Upper lobe of left lung (tissue), 4 donors: ENCODE results near the gene PI4KB.

Source experiments
- CTCF ChIP-seq, 6 experiments: fragments of 450-650 bp in 4 of 6; fragments of 200-600 bp in 2 of 6; sonication (generic) in 2 of 6; IDR thresholded peaks; one replicate each; pipeline ENCODE4 v1.5.1; 2016 to 2019; ENCODE audit warnings: antibody characterized with exemption in 6 of 6
- EP300 ChIP-seq, 4 donors: sonication (generic); formaldehyde crosslinking; IDR thresholded peaks; one replicate each; pipeline ENCODE4 v1.5.1; 2017; ENCODE audit warnings: antibody characterized with exemption in 4 of 4, control low read depth in 2 of 4
- POLR2AphosphoS5 ChIP-seq, 2 donors: sonication (generic); formaldehyde crosslinking; IDR thresholded peaks; one replicate each; pipeline ENCODE4 v1.5.1; 2017; ENCODE audit warnings: antibody characterized with exemption in 2 of 2

- TF ChIP-seq CTCF (IDR thresholded peaks at IDR 0.05), result no peak
- no peak for TF ChIP-seq EP300 (IDR thresholded peaks at IDR 0.05)
- no peak for TF ChIP-seq POLR2AphosphoS5 (IDR thresholded peaks at IDR 0.05)
These were observed 43.1 kb downstream of the PI4KB start for GRCh38 chr1:151284013-151284577.
